DND-41 (cell line): Measurements from ENCODE around the gene MAGEH1.
"Not testable (repeated sequence)": the region's sequence is repeated elsewhere in the genome, so short reads cannot be mapped to it uniquely, and the experiment has no call there.

ENCODE experiments used
- ATAC-seq: fragments of 200-7000 bp; cut with Tn5 transposase; 3 replicates; pipeline ENCODE4 v1.9.1; 2021; ENCODE audit warnings: low read depth; ENCODE audit not compliant: insufficient read depth
- DNase-seq: peaks from one replicate; pipeline ENCODE4 v3.0.0-alpha.2; 2020
- H2AFZ ChIP-seq: 2 replicates; pipeline ENCODE4 v1.6.0; 2012; ENCODE audit warnings: low read depth, low read length
- H3K27ac ChIP-seq: 2 replicates; pipeline ENCODE4 v1.5.1; 2012; ENCODE audit warnings: low read length, inconsistent platforms
- H3K27me3 ChIP-seq: fragments of 200-600 bp; sonication (generic); 2 replicates; pipeline ENCODE4 v1.6.0; 2012; ENCODE audit warnings: low read length, mild to moderate bottlenecking, inconsistent platforms; ENCODE audit not compliant: insufficient read depth, poor library complexity
- H3K36me3 ChIP-seq: 2 replicates; pipeline ENCODE4 v1.5.1; 2012; ENCODE audit warnings: low read length, inconsistent platforms; ENCODE audit not compliant: insufficient read depth
- H3K4me1 ChIP-seq: 2 replicates; pipeline ENCODE4 v1.5.1; 2012; ENCODE audit warnings: mild to moderate bottlenecking, low read length; ENCODE audit not compliant: insufficient read depth
- H3K4me2 ChIP-seq: 2 replicates; pipeline ENCODE4 v1.6.0; 2012; ENCODE audit warnings: mild to moderate bottlenecking, moderate library complexity, low read length, inconsistent platforms; ENCODE audit not compliant: insufficient read depth
- H3K4me3 ChIP-seq, 2 experiments: fragments of 200-600 bp in 1 of 2; shearing (Covaris generic) in 1 of 2; 2 replicates each; pipeline ENCODE4 v1.5.1; 2012 to 2016; ENCODE audit warnings: inconsistent platforms in 2 of 2, low read length in 2 of 2, mild to moderate bottlenecking in 2 of 2, low read depth in 1 of 2, moderate library complexity in 1 of 2
- H3K79me2 ChIP-seq: 2 replicates; pipeline ENCODE4 v1.6.0; 2012; ENCODE audit warnings: low read length, inconsistent platforms; ENCODE audit not compliant: insufficient read depth
- H3K9ac ChIP-seq: 2 replicates; pipeline ENCODE4 v1.6.0; 2012; ENCODE audit warnings: low read depth, mild to moderate bottlenecking, inconsistent platforms, low read length, moderate library complexity
- H3K9me3 ChIP-seq: 2 replicates; pipeline ENCODE4 v1.5.1; 2012; ENCODE audit warnings: low read length, moderate library complexity, mild to moderate bottlenecking, inconsistent platforms; ENCODE audit not compliant: insufficient read depth, severe bottlenecking
- H4K20me1 ChIP-seq: 2 replicates; pipeline ENCODE4 v1.6.0; 2012; ENCODE audit warnings: low read length; ENCODE audit not compliant: insufficient read depth
- CTCF ChIP-seq: IDR thresholded peaks from 2 replicates; pipeline ENCODE4 v1.5.1; 2012; ENCODE audit warnings: borderline replicate concordance, low read length, moderate library complexity, mild to moderate bottlenecking; ENCODE audit not compliant: poor library complexity, severe bottlenecking; ENCODE audit errors: extremely low read depth
- EZH2 ChIP-seq: IDR thresholded peaks from 3 replicates; pipeline ENCODE4 v1.6.1; 2012; ENCODE audit warnings: borderline replicate concordance, low read depth, mild to moderate bottlenecking, moderate library complexity, low read length, inconsistent platforms; ENCODE audit not compliant: severe bottlenecking

The MAGEH1 gene

GRCh38 chrX:55464050-55464449 lies 12.1 kb downstream of the MAGEH1 start:
- not testable (repeated sequence) for H3K36me3 ChIP-seq, H3K9me3 ChIP-seq, H2AFZ ChIP-seq, H3K4me3 ChIP-seq, ATAC-seq, H3K9ac ChIP-seq, H3K79me2 ChIP-seq, H4K20me1 ChIP-seq, DNase-seq, H3K4me1 ChIP-seq, H3K4me2 ChIP-seq, H3K27me3 ChIP-seq, H3K27ac ChIP-seq

GRCh38 chrX:55465108-55465507 lies 13.2 kb downstream of the MAGEH1 start:
- not testable (repeated sequence) for H3K27ac ChIP-seq, H3K79me2 ChIP-seq

GRCh38 chrX:55465791-55466190 lies 13.9 kb downstream of the MAGEH1 start:
- DNase-seq, H3K9me3 ChIP-seq, H3K4me3 ChIP-seq, H3K79me2 ChIP-seq, H3K4me2 ChIP-seq, H3K4me1 ChIP-seq, H2AFZ ChIP-seq, H3K27ac ChIP-seq, H4K20me1 ChIP-seq, H3K9ac ChIP-seq, H3K36me3 ChIP-seq, H3K27me3 ChIP-seq, ATAC-seq: not testable (repeated sequence)

More at GRCh38 chrX:55465108-55465507, 13.2 kb downstream of the MAGEH1 start:
- not testable (repeated sequence) for H3K4me2 ChIP-seq, H3K9me3 ChIP-seq, H4K20me1 ChIP-seq, H3K36me3 ChIP-seq, H3K27me3 ChIP-seq, H2AFZ ChIP-seq, DNase-seq, ATAC-seq, H3K4me3 ChIP-seq, H3K9ac ChIP-seq, H3K4me1 ChIP-seq

- not testable (repeated sequence) for H4K20me1 ChIP-seq, ATAC-seq
These were observed 28.0 kb downstream of the MAGEH1 start for GRCh38 chrX:55479956-55480355.

GRCh38 chrX:55480390-55481062 lies 28.6 kb downstream of the MAGEH1 start:
- no peak overlapping the region for H3K4me3 ChIP-seq
- no peaks in the 10 kb centered on the region for H3K9me3 ChIP-seq
- no peak for DNase-seq
- no peaks in the 10 kb centered on the region for H3K4me1 ChIP-seq
- no peak overlapping the region for H3K27ac ChIP-seq
- no peaks in the 10 kb centered on the region for H3K27me3 ChIP-seq
- H2AFZ ChIP-seq, result no peak overlapping the region
- no peaks in the 10 kb centered on the region for H4K20me1 ChIP-seq
- H3K9ac ChIP-seq, result no peak overlapping the region
- H3K36me3 ChIP-seq, result no peaks in the 10 kb centered on the region
- H3K79me2 ChIP-seq, result no peaks in the 10 kb centered on the region
- ATAC-seq, result no peak
- no peak overlapping the region for H3K4me2 ChIP-seq
- TF ChIP-seq EZH2 (no peak), CTCF (no peak)

More at GRCh38 chrX:55479956-55480355, 28.0 kb downstream of the MAGEH1 start:
- not testable (repeated sequence) for H2AFZ ChIP-seq, H3K27ac ChIP-seq, H3K79me2 ChIP-seq, H3K9ac ChIP-seq, H3K4me2 ChIP-seq, H3K9me3 ChIP-seq, H3K4me3 ChIP-seq, H3K36me3 ChIP-seq, DNase-seq, H3K4me1 ChIP-seq, H3K27me3 ChIP-seq
